NCI-H526 treated with DMSO at 0.1 percent for 48 hours (cell line): ENCODE results near the gene CACNG6.
A peak's percentile ranks its signal among the peaks of the same experiment; 100 is the strongest.
"Not testable (repeated sequence)": the region's sequence is repeated elsewhere in the genome, so short reads cannot be mapped to it uniquely, and the experiment has no call there.

ENCODE experiments used
- DNase-seq: peaks from one replicate; lab custom pipeline; 2025; lab: John Stamatoyannopoulos, UW

CACNG6 gene

DNA sequence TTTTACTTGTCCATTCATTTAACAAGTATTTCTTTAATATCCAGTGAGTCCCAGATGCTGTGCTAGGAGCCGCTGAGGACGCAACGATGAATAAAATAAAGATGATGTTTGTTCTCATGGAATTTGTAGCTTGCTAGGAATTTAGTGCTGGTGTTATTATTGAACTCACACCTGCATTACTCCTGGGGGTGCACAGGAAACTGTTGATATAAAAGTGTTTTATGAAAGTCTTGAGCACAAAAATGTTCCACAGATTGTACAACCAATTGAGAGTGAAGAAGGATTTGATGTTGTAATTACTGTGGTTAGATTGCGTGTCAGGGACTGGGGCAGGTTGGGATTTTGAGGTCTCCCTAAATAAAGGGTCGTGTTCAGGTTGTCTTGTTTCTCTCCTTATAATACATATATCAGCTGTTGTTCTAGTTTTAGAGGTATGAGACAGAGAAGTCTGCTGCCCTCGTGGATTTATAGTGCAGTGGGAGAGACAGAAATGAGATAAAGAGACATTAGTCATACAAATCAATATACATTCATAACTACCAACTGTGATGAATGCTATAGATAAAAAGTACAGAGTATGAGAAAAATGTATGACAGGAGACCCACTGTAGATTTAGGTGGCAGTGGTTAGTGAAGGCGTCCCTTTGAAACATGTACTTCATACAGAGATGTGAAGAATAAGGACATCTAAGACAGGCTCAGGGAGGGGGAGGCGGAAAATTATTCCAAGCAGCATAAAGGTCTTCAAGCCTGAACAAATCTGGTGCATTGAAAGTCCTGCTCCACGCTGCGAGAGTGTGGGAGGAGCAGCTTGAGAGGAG, 11.3 kb downstream of the CACNG6 start:
- no peak for DNase-seq

DNA sequence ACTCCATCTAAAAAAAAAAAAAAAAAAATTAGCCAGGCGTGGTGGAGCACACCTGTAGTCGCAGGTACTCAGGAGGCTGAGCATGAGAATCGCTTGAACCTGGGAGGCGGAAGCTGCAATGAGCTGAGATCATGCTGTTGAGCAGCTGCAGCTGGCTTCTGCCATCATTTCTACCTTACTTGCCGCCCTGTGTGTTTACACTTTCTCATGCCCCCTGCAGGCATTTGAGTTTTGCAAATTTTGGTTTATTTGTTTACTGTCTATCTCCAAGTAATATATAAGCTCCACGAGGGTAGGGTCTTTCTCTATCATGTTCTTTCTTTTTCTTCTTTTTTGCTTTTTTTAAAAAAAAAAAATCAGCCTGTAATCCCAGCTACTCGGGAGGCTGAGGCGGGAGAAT, 18.0 kb downstream of the CACNG6 start:
- no peak for DNase-seq

DNA sequence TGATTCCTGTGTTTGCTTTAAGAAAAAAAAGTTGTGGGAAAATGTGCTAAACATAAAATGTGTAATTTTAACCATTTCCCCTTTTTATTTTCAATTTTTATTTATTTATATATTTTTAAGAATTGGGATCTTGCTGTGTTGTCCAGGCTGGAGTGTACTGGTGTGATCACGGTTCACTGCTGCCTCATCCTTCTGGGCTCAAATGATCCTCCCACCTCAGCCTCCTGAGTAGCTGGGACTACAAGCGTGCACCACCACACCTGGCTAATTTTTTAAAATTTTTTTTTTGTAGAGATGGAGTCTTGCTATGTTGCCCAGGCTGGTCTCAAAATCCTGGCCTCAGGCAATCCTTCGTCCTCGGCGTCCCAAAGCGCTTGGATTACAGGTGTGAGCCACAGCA, 19.0 kb downstream of the CACNG6 start:
- DNase-seq: no peak

DNA sequence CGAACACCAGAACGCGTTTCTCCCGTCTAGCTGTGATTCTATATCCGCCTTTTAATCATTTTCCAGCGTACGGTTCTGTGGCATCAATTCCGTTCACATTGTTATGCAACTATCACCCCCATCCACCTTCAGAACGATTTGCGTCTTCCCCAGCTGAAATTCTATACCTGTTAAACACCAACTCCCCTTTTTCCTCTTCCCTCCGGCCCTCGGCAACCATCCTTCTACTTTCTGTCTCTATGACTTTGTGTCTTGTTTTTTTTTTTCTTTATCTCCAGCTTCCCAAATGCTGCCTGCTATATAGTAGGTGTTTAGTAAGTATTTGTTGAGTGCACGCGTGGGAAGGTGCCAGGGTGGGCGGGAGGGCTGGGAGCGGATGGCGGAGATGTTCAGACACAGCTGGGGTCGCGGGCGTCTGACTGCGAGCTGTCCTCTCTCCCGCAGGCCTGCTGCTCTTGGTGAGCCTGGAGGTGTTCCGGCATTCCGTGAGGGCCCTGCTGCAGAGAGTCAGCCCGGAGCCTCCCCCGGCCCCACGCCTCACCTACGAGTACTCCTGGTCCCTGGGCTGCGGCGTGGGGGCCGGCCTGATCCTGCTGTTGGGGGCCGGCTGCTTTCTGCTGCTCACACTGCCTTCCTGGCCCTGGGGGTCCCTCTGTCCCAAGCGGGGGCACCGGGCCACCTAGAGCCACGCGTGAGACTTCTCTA, 20.2 kb downstream of the CACNG6 start:
- no peak for DNase-seq

DNA sequence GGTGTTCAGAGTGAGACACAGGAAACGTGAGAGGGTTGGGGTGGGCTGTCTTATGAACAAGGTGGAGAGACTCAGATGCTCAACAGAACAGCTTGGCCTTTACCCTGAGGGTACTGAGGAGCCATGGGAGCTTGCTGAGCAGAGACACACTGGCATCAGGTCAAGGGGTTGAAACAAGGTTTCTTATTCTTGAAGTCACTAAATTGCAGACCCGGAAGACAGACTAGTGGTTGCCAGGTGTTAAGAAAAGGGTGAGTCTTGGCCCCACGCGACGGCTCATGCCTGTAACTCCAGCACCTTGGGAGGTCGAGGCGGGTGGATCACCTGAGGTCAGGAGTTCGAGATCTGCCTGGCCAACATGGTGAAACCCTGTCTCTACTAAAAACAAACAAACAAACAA, 22.4 kb downstream of the CACNG6 start:
- no peak for DNase-seq

DNA sequence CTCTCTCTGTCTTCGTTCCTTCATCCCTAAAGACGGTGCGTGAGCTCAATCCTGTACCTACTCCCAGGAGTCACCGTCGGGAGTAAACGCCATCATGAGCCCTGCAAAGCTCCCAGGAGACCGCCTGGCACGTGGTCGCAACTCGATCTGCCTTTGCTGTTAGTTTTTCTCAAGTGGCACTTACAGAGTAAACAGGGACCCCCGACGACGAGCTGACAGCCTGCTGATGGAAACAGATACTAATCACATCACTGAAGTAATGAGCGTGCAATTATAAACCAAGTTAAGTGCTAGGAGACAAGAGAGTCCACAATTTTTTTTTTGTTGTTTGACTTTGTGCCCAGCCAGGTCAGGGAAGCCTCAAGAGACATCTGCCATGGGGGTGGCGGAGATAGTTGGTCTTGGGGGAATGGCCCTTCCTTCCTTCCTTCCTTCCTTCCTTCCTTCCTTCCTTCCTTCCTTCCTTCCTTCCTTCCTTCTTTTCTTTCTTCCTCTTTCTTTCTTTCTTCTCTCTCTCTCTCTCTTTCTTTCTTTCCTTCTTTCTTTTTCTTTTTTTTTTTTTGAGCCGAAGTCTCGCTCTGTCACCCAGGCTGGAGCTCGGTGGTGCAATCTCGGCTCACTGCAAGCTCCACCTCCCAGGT, 23.6 kb downstream of the CACNG6 start:
- peak; percentile 40 for DNase-seq

DNA sequence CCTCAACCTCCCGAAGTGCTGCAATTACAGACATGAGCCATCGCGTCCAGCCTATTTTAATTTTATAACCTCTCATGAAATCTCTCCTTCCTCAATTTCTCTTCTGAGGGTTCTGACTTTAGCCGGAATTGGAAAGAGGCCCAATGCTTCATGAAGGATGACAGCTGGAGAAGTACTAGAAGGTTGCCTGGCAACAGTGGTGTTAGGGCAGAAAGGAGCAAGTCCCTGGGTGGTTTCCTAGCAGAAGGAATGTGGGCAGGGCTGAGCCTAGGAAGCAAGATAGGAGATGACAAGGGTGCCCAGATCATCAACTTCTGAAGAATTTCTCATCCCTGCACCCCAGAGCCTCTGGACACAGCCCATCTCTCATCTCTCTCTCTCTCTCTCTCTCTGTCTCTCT, 25.8 kb downstream of the CACNG6 start:
- DNase-seq: no peak

DNA sequence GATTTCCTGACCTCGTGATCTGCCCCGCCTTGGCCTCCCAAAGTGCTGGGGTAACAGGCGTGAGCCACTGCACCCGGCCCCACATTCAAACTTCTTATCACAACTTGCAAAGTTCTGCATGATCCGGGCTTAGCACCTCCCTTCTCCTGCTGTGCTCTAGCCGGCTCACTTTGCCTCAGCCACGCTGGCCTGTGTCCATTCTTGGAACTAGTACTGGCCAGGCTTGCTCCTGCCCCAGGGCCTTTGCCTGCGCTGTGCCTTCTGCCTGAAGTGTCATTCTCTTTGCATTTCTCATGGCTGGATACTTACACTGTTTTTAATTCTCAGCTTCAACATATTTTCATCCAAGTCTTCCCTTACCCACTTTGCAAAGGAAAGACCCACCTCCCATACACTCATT, 29.9 kb downstream of the CACNG6 start:
- no peak for DNase-seq

DNA sequence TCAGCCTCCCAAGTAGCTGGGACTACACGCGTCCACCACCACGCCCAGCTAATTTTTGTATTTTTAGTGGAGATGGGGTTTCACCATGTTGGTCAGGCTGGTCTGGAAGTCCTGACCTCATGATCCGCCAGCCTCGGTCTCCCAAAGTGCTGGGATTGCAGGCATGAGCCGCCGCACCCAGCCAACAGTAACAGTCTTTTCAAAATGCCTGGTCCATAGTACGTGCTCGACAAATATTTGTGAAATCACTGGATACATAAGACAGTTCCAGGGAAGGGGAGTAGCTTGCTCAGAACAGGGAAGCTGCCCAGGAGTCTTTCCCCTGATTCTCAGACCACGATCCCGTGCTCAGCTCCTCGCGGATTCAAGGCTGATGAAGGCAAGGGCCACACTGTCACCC, 30.5 kb downstream of the CACNG6 start:
- DNase-seq: no peak

DNA sequence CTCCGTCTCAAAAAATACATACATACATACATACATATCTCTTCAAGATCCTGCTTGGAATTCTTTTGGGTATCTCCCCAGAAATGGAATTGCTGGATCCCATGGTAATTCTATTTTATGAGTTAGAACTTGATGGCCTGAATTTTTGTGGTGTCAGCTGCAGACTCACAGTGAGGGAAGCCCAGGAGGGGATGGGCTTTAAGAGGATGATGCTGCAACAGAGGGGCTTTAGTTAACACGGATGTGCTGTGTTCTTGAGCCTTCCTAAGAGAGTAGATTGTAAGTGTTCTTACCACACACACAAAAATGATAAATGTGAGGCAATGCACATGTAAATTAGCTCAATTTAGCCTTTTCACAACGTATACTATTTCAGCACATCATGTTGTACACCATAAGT, 31.8 kb downstream of the CACNG6 start:
- DNase-seq: no peak

DNA sequence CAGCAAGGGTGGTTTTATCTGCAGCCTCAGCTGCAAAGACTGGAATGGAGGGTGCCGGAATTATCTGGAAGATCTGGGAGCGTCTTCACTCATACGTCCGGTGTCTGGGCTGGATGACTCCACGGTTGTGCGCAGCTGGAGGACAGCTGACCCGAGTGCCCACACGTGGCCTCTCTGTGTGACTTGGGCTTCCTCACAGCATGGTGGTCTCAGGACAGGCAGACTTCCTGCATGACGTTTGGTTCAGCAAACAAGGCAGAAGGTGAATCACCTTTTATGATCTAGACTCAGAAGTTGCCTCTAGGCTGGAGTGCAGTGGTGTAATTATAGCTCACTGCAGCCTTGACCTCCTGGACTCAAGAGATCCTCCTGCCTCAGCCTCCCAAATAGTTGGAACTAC, 33.2 kb downstream of the CACNG6 start:
- no peak for DNase-seq

DNA sequence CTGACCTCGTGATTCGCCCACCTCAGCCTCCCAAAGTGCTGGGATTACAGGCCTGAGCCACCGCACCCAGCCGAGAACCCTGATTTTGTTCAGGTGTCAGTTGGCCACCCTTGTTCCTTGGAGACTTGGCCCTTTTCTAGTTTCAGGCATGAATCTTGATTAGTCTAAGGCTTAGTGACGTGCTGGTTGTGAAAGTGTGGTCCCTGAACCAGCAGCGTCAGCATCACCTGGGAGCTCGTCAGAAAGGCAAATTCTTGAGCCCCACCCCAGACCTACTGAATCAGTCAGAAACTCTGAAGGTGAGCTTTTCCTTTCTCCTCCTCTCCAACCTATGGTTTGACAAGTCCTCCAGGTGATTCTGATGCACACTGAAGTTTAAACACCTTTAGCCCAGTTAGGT, 35.2 kb downstream of the CACNG6 start:
- no peak for DNase-seq

DNA sequence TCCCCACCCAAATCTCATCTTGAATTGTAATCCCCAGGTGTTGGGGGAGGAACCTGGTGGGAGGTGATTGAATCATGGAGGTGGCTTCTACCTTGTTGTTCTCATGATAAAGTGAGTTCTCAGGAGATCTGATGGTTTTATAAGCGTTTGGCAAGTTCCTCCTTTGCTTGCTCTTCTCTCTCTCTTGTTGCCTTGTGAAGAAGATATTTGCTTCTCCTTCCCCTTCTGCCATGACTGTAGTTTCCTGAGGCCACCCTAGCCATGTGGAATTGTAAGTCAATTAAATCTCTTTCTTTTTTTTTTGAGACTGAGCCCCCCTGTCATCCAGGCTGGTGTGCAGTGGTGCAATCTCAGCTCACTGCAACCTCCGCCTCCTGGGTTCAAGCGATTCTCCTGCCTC, 37.9 kb downstream of the CACNG6 start:
- DNase-seq: no peak

DNA sequence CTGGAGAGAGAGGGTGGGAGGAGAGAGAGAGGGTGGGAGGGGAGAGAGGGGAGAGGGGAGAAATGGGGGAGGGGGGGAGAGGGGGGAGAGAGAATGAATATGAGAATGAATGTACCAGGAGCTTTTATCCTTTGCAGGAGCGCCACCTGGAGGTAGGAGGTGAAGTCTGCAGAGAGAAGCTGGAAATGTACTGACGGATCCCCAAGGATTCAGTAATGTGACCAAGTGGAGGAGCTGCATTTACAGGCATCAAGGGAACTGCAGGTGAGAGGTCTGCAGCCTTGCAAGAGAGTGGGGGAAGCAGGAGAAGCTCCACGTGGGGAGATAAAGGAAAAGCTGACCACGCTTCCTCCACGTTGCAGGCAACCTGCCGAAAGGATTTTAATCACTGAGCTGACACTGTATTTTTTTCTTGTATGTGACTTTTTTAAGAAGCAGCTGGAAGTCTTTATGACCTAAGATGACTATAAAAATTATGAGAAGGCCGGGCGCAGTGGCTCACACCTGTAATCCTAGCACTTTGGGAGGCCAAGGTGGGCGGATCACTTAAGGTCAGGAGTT, 38.6 kb downstream of the CACNG6 start:
- peak; percentile 91 for DNase-seq

DNA sequence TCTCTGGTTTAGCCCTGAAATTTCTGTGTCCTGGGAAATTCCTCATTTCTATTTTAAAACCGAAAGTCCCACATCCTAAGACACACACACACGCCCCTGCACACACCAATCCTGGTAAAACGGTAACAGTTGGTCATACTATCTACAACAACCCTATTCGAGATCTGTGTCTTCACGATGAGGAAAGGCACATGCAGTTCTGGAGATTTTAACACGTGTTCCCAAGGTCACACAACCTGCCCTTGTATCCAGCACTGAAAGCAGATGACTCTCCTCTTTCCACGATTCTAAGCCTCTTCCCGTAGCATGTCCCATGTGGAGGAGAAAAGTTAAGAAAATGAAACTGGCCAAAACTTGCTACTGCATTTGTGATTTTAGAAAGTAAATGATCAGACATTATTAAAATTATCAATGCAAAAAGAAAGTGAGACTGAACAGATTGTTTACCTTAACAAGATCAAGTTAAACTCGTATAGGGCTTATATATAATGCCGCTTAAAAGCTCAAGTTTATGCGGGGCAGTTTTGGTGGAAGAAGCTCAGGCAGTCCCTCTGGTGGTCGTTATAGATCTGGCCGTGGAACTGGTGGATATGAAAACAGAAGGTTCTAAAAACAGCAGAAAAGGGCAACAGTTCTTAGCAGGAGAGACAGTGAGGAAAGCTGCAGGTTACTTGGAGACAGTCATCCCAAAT, 39.6 kb downstream of the CACNG6 start:
- no peak for DNase-seq

DNA sequence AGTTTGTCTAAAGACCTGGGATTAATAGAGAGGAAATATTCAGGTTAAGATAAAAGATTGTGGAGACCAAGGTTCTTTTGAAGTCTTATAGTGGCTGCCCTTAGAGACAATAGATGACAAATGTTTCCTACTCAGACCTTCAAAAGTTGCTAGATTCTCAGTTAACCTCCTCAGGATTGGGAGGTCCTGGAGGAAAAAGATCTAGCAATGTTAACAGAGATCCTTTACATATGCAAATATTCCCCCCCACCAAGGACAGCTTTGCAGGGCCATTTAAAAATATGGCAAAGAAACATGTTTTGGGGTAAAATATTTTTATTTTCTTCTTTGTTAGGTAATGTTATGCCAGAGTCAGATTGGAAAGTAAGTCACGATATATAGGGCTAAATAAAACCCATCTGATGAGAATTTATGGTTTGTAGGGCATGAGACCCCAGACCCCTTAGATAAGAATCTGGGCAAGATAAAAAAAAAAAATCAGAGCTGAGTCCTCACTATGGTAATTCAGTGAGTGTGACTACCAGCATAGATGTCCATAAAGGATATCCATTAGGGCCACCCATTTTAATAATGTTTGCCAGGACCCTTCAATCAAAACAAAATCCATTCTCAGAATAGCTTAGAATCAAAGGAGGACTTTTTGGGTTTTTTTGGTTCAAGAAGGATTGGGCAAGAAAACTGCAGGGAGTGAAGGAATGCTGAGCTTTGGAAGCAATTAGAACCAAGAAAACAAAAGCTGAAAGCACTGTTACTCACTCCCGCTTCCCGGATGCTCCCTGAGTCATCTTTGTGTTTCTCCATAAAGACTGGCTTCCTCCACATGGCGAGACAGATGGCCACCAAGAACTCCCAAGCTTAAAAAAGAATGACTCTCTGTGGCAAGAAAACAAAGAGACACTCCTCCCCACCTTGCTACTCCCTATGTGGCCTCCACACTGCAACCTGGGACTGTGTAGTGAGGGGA, 44.1 kb downstream of the CACNG6 start:
- no peak for DNase-seq

DNA sequence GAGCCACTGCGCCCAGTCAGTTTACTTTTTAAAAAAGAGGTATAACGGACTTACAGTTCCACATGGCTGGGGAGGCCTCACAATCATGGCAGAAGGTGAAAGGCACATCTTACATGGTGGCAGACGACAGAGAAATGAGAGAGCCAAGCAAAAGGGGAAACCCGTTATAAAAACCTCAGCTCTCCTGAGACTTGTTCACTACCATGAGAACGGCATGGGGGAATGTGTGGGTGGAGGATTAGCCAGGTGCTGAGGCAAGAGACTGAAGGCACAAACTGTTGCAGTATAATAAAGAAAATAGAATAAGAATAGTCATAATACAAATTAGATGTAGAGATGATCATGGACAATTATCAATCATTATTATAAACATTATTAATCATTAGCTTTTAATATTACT, 45.1 kb downstream of the CACNG6 start:
- DNase-seq: not testable (repeated sequence)

DNA sequence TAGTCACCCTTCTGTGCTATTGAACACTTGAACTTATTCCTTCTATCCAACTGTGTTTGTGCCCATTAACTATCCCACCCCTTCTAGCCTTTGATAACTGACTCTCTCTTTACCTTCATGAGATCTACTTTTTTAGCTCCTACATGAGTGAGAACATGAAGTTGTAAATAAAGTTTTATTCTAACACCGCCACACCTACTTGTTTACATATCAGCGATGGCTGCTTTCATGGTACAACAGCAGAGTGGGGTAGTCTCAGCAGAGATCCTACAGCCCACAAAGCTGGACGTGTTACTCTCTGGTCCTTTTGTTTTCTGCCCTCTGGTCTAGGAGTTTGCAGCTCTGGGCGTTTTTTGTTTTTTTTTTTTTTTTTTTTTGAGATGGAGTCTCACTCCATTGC, 48.6 kb downstream of the CACNG6 start:
- DNase-seq: no peak

DNA sequence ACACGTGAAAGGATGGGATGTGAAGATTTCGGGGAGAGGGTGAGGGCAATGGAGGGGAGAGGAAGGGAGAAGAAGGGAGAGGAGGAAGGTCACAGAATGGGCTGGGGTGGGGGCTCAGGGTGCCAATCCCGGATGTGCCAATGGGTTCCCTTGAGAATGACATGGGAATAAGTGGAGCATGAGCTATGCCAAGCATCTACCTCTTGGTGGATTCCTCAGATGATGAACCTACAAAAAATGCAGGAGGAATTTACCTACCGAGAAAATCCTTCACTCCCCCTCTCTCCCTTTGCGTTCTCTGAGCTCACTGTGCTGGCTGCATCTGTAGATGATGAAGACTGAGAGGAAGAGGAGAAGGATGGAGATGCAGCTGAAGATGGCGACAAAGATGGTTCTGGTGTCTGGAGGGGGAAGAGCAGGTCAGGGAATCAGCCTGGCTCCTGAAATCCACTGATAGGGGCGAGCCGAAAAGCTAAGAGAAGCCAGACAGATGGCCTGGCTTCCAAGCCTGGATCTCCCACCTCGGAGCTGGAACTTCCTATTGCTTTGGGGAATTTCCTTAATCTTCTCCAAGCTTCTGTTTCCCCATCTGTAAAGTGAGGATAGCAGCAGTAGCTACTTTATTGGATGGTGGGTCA, 50.7 kb downstream of the CACNG6 start:
- no peak for DNase-seq

DNA sequence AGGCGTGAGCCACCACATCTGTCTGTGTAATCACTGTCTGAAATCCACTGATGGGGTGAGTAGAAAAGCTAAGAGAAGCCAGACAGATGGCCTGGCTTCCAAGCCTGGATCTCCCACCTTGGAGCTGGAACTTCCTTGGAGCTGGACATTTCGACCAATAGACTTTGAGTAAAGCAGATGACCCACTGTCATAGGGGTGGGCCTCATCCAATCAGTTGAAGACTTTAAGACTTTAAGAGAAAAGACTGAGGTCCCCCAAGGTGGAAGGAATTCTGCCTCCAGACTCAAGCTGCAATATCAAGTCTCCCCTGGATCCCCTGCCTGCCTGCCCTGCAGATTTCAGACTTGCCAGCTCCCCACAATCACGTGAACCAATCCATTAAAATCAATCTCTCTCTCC, 51.6 kb downstream of the CACNG6 start:
- DNase-seq: no peak

DNA sequence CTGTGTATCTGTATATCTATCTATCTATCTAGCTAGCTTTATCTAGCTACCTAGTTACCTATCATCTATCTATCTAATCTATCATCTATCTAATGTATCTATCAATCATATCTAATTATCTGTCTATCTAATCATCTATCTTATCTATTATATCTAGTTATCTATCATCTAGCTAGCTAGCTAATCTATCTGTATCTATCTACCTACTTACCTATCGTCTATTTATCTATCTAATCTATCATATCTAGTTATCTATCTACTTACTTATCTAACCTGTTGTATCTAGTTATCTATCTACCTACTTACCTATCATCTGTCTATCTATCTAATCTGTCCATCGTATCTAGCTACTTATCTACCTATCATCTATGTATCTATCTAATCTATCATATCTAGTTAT, 54.3 kb downstream of the CACNG6 start:
- DNase-seq: no peak
